ENCODE results near the gene UNC13D. TPM values are rescaled to one million over a fixed set of nuclear protein-coding genes. Genes with fewer than 3 reads are reported as not detected.

UNC13D gene
- total and polyA plus RNA-seq, 9 of the 15 experiments (the other 6 are each of a cell fraction or from before 2014, with no cell fraction given): 0.86 to 244 (median 69.2) TPM

GRCh38 chr17:75823257-75824041 lies 20.8 kb downstream of the UNC13D start (continued):
- TF ChIP-seq HMGN3 (IDR thresholded peaks at IDR 0.05; ENCODE audit: borderline replicate concordance, extremely low read depth, insufficient read length, low read depth, low read length): peak; percentile 27
- TF ChIP-seq RBM22 (IDR thresholded peaks at IDR 0.05; ENCODE audit: low read depth, low read length, poor library complexity, severe bottlenecking): peak; percentile 89
- TF ChIP-seq BDP1 (IDR thresholded peaks at IDR 0.05; ENCODE audit: insufficient read depth, insufficient read length): no peak
- TF ChIP-seq ETV5 (CRISPR knock-in tag; IDR thresholded peaks at IDR 0.05; ENCODE audit: low read depth): no peak
- peak; percentile 81 for TF ChIP-seq POLR2G (IDR thresholded peaks at IDR 0.05; ENCODE audit: low read depth, low read length)
- TF ChIP-seq USF1 (CRISPR knock-in tag; IDR thresholded peaks at IDR 0.05): no peak
- TF ChIP-seq TCFL5 (CRISPR knock-in tag; conservative IDR thresholded peaks at IDR 0.05): no peak
- no peak for TF ChIP-seq SMARCC2 (IDR thresholded peaks at IDR 0.05; ENCODE audit: low read depth)
- no peak for TF ChIP-seq ZNF282 (CRISPR knock-in tag; IDR thresholded peaks at IDR 0.05)
- no peak for TF ChIP-seq MLLT1 (IDR thresholded peaks at IDR 0.05)
- TF ChIP-seq POLR3A (IDR thresholded peaks at IDR 0.05; ENCODE audit: borderline replicate concordance, extremely low read depth, insufficient read depth, insufficient read length): no peak
- TF ChIP-seq RB1 (IDR thresholded peaks at IDR 0.05; ENCODE audit: low read depth): no peak
- no peak for TF ChIP-seq ZFP1 (CRISPR knock-in tag; IDR thresholded peaks at IDR 0.05)
- no peak for TF ChIP-seq HNRNPK (IDR thresholded peaks at IDR 0.05; ENCODE audit: low read depth, low read length, poor library complexity, severe bottlenecking)
- no peak for TF ChIP-seq HDAC6 (IDR thresholded peaks at IDR 0.05; ENCODE audit: low read depth, low read length)
- TF ChIP-seq, protein P1, sequence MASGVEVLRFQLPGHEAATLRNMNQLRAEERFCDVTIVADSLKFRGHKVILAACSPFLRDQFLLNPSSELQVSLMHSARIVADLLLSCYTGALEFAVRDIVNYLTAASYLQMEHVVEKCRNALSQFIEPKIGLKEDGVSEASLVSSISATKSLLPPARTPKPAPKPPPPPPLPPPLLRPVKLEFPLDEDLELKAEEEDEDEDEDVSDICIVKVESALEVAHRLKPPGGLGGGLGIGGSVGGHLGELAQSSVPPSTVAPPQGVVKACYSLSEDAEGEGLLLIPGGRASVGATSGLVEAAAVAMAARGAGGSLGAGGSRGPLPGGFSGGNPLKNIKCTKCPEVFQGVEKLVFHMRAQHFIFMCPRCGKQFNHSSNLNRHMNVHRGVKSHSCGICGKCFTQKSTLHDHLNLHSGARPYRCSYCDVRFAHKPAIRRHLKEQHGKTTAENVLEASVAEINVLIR (CRISPR knock-in tag; IDR thresholded peaks at IDR 0.05): no peak
- TF ChIP-seq ZNF146 (CRISPR knock-in tag; IDR thresholded peaks at IDR 0.05; ENCODE audit: unreplicated experiment): no peak
